C1 segment of cervical spinal cord (tissue), 14 donors: ENCODE data around the gene TMPRSS6.

Source experiments
- DNase-seq, 14 donors: peaks; one replicate each; lab custom pipeline; 2025; lab: John Stamatoyannopoulos, UW

TMPRSS6 gene

DNA sequence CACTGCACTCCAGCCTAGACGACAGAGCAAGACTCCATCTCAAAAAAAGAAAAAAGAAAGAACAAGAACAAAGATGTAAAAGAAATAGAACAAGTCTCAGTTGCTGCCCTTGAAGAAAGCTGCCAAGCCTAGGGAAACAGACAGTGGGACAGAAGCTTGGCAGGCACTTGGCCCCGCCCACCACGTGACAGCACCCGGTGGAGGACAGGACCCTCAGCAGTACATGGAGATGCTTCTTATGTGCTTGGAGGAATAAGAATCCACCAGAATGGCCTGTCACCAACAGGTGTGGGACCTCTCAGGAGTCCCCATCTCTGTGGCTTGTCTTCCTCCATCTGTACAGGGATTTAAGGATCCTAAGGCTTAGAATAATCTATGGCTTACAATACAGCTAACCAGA, 7.6 kb upstream of the TMPRSS6 start:
- DNase-seq: no peak

GRCh38 chr22:37115032-37115431, 5.5 kb upstream of the TMPRSS6 start:
- no peak for DNase-seq

DNA sequence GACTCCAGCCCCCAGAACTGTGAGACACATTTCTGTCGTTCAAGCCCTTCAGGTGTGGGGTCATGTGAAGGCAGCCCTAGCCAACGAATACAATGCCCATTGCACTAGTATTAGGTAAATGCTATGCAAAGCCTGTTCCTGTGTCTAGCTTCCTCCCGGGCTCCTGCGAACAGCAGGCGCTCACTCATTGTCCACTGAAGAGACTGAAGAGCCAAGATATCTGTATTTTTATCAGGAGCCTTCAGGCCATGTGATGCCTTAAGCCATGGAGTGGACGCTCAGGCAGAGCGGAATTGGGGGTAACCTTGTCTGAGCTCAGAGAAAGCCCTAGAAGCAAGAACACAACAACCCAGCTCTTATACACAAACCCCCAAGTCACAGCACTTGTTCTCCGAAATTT, 4.2 kb upstream of the TMPRSS6 start:
- DNase-seq: no peak

DNA sequence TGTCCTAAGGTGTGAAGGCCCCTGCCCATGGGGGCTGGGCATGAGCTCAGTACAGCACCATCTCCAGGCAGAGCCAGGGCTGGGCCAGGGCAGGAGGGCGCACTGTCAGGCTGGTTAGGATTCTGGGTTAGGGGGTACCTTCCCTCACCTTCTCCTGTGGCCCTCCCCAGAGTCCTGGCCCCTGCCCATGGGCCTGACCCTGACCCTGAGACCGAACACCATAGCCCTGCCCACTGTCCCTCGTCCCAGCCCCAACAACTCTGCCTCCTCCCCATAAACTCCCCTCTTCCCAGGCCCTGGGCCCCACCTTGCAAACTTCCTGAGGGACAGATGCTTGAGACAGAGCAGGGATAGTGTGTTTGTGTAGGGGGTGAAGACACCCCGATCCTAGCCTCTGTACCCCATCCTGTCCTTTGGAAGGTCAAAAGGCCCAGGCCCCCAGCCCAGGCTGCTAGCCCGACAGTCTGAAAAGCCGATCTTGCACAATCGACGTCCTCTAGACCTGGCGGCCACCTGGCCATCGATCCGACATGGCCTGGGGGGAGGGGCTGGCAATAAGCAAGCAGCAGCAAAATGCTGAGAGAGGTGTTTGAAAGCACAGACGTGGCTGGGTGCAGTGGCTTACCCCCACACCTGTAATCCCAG, 2.7 kb upstream of the TMPRSS6 start:
- DNase-seq: no peak

- DNase-seq: no peak
Measured at GRCh38 chr22:37111156-37111717, 1.7 kb upstream of the TMPRSS6 start.

DNA sequence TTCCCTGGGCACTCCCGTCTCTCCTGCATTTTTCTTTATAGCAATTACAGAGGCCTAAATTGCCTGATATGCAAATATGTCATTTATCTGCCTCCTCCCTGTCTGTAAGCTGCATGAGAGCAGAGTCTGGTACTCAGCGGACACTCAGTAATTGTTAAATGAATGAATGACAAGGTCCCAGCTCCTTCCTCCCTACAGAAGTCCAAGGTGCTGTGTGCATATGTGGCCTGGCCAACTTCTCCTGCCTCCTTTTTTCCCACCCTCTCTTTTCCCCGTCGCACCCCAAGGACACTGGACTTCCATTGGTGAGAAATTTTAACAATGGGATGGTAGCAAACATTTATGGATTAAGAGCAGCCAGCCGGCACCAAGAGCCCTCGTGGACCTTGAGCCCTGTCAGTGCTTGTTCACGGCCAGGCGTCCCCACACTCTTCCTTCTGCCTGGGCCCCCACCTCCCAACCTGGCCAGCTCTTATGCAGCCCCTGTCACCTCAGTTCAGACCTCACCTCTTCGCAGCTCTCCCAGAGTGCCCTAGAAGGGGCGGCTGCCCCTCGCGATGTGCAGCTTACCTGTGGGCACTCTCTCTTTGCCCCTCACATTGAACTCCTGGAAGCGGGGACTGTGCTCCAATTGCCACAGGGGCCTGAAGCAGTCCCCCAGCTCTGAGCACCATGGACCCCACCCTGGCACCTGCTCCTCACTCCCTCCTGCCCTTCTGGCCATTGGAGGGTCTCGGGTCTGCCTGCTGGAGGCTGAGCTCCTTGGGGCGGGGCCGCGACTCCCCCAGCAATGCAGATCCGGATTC, 1.5 kb downstream of the TMPRSS6 start:
- DNase-seq: no peak

DNA sequence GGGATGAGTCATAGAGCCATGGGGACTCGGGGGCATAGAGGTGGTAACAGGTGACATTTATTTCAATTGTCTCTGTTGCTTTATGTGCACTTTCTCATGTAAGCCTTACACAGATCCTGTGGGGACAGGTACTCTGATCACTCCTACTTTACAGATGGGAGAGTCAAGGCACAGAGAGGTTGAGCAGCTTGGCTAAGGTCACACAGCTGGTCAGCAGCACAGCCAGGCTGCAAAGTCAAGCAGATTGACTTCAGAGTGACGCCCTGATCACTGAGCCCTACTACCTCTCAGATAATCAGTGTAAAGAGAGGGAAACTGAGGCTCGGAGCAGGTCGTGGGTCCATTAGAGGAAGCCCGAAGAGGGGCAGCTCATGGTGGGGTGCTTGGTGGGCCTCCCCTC, 3.5 kb downstream of the TMPRSS6 start:
- no peak for DNase-seq

DNA sequence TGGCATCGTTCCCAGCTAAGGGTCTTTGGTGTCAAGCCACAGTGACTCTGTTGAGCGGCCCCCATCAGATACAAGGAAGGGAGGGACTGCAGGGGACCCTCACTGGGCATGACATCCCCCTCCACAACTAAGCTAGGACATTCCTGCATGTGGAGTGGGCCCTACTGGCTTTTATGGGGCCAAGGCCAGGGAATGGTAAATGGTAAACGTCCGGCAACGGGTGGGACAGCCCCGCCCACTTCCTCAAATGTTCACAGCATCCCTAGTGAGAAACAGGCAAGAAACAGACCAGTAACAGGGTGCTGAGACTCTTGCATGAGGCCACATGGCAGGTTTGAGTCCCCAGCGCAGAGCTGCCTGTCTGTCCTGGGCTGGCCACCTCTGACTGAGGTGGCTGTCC, 4.4 kb downstream of the TMPRSS6 start:
- DNase-seq: no peak

DNA sequence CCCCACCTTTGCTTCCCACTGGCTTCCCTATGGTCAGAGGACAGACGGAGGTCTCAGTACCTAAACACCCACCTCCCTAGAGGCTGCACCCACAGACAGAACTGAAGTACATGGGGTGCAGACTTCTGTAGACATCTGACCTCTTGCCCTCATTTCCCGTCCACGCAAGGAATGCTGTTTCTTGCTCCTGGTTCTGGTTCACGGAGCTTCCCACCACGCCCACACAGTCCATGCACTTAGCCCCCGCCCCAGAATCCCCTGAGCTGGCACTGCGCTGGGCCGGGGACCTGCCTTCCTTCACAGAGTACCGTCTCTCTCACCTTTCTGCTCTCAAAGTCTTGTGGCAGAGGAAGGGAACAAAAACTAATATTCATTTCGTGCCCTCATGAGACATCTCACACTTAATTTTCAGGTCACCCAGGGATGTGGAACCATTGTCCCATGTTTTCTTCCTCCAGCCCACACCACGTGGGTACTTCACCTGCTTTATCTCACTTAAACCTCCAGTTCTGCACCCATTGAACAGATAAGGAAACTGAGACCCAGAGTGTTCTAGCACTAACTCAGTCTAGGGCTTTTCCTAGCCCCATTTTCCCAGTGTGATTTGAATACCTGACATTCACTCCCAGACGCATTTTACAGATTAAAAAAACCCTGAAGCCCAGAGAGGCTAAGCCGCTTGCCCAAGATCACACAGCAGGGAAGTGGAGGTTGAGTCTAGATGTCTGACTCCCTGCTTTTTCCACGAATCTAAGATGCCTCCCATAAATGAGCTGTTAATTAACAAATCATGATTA, 5.7 kb downstream of the TMPRSS6 start:
- no peak for DNase-seq

- DNase-seq: no peak
Measured at GRCh38 chr22:37103151-37103550, 6.4 kb downstream of the TMPRSS6 start.

DNA sequence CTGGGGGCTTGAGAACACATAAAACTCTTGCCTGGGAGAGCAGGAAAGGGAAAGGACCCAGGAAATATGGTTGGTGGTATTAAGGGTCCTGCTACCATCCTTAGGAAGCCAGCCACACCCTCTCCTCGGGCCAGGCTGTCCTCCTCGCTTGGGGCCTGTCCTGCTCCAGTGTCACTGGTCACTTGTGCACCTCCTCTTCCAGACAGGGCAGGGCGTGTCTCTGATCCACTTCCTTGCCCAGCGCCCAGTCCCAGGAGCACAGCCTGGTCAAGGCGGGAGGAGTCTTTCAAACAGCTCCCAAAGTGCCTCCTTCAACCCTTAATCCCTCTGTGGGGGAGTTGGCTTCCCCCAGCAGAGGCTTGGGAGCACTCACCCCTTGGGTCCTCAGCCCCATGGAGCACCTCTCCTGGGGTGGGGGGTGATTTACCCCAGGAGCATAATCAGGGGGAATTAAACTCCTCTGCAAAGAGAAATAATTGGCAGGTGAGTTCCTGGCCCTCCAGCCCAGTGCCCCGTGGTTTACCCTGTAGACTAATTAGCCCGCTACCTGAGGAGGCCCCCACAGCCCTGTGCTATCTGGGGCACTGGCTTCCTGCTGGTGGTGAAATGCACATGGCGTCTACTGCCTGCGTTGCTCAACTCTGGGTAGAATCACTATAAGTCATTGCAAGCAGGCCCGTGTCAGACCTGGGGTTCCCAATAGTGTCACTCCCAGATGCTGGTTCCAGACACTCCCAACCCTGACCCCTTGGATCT, 8.0 kb downstream of the TMPRSS6 start:
- DNase-seq: no peak

DNA sequence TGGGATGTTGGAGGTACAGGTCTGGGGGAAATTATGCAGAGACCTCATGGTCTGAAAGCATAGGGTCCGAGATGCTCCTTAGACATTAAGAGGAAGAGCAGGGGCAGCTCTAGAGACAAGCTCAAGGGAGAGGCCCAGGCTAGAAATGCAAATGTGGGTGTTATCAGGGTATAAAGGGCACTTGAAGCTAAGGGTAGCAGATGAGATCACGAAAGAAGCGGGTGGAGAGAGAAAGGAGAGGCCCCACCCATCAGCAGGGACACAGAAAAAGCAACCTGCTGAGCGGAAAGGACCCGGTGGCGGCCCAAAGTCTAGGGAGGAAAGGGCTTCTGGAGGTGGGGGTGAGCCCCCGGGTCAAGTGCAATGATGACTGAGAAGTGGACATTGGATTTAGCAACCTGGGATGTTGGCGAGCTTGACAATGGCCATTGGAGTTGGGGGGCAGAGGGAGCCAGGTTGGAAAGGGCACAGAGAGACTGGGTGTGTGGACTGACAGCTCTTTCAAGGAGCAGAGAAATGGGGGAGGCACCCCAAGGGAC, 8.9 kb downstream of the TMPRSS6 start:
- no peak for DNase-seq

- DNase-seq: no peak
Measured at GRCh38 chr22:37098976-37099591, 10.4 kb downstream of the TMPRSS6 start.

DNA sequence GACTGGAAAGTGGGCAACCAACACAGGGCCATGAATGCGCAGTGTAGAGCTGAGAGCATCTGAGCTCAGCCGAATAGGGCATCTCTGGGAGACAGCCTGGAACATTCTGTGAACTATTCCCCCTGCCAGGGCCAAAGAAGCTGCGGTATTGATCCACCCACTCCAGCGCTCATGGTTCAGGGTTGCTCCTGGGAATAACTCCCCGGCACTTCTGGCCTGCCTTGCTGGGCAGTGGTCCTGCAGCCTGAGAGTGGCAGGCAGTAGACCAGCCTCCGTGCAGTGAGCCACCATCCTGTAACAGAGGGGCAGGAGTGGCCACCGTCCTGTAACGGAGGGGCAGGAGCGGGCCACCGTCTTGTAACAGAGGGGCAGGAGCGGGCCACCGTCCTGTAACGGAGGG, 12.2 kb downstream of the TMPRSS6 start:
- DNase-seq: no peak

DNA sequence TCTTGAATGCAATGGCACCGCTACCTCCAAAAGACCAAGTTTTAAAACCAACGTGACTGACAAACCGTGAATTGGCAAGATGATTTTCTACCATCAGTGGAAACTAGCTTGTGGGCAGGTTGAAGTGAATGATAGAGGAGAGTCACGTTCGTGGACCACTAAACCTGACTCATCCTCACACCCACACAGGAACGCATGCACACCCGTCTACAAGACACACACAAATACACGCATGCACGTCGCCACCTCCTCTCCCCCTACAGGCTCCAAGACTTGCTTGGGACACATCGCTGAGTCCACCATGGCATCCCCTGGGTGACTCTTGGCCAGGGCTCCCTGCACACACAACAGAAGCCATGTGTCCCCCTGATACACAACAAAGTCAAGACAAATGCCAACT, 14.4 kb downstream of the TMPRSS6 start:
- DNase-seq: no peak

DNA sequence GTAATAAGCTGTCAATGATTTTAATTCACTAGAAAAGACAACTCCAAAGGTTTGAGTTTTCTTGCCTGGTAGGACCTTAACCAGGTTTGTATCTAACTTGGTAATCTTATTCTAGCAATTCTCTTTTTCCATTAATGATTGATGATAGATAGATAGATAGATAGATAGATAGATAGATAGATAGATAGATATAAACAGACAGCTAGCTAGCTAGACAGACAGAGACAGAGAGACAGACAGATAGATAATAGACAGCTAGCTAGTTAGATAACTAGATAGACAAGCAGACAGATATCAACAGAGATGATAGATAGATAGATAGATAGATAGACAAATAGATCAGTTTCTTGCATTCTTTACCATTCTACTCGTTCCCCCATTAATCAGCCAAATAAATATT, 15.3 kb downstream of the TMPRSS6 start:
- DNase-seq: no peak

DNA sequence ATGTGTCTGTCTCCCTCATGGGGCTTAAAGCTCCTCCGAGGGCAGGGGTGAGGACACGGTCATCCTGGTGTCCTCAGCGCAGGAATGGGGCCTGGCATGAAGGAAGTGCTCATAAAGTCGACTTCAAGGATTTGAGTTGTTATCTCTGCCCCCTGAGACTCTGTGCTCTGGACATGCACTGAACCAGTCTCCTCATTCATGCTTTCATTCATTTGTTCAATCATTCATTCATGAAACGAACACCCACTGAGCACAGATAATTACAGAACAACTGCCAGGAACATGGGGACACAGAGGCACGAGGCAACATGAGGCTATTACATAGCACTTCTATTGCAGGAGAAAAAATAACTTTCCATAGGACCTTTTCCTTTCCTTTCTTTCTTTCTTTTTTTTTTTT, 16.5 kb downstream of the TMPRSS6 start:
- DNase-seq: no peak

GRCh38 chr22:37091994-37092393, 17.5 kb downstream of the TMPRSS6 start:
- DNase-seq: no peak

DNA sequence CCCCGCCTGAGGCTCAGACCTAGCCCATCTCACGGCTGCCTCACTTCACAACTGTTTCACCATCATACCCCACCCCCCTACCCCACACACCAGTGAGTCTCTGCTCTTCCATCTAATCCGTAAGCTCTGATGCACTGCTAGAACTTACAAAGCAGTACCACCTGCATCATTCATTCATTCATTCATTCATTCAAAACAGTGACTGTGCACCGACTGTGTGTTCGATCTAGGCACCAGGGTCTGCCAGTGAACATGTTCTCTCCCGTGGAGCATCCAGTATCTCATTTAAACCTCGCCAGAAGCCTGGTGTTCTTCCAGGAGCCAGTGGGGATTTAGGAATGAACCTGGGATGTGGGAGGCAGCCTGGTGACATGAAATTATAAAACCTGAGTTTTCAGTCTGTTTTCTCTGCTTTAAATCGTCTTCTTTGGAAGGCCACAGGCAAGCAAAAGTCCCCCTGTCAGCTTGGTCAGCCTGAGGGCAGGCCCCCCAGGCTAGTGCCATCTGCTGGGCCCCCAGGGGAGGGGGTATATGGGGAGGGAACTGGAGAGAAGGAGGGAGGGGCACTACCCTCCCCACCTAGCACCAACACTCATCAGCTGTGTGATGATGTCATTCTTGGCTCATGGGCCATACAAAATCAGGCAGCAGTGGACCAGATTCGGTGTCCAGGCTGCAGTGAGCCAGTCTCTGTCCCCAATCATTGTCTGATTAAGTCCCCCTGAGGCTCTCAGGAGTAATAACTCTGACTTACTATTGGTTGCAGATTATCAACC, 18.4 kb downstream of the TMPRSS6 start:
- no peak for DNase-seq

DNA sequence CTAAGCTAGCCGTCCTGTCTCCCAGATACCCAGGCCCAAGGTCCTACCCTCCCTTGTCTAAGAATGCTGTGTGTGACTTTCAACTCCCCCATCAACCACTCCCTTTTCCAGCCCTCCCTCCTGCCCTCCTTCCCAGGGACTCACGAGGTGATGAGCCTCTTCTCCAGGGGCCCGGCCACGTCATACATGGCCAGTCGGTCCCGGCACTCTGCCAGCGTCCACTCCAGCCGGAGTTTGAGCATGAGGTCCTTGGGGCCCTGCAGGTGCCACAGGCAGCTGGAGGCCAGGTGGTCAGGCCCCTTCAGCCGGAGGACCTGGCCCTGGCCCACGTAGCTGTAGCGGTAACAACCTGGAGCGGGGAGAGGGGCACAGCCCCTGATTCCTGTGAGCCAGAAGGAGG, 20.1 kb downstream of the TMPRSS6 start:
- no peak for DNase-seq
